ENCODE data around the gene NOS1AP. TPM values are rescaled to one million over a fixed set of nuclear protein-coding genes. Genes with fewer than 3 reads are reported as not detected.

Gene NOS1AP
- total RNA-seq, 1 donor from 2014 or later, result 2.1 TPM

DNA sequence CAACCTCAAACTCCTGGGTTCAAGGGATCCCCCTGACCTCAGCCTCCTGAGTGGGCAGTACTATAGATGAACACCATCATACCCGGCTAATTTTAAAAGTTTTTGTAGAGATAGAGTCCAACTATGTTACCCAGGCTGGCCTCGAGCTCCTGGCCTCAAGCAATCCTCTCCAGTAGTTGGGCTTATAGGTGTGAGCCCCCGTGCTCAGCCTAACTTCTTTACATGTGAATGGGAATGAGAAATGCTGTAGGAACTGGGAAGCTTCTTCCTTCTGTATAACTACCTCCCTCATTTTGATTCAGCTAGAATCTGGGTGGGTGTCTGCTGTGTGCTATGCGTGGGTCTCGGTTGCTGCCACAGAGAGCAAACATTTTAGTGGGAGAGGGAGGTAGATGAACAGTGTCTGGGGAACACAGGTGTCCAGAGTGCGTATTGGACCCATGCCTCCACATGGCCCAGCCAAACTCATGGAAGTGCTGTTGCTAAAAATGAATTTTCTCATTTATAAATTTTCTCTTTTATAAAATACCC lies 150.6 kb downstream of the NOS1AP start:
- no peak for DNase-seq

DNA sequence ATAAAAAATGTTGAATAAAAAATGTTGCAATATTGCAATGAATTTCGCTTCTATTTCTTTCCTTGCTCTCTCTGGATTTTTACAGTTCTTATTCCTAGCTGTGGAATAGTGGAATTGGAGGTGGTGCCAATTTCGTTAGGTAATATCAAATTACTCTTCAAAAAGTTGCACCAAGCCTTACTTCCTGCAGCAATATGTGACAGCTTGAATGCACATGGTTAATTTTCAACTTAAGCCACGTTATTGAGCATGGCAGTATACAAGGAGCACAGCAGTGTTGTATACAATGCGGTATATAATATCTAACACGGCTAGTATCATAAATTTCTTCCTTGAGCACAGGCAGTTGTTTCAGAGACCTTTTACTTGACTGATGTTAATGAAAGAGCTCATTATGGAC lies 152.5 kb downstream of the NOS1AP start:
- DNase-seq, result no peak

DNA sequence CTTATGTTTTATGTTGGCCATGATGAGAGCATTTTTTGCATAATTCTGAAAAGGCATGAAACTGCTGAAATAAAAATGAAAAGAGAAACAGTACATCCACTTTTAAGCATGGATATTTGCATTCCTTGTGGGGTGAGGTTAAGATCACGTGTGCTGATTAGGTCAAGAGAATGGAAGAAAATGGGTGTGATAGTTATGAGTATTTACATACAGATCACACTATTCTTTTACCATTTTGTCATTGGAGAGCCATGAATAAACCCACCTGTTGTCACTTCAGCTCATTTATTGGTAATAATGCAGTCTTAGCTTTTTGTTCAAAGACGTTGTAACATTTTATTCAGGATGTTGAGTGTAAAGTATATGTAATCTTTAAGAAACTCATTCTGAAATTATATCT lies 153.2 kb downstream of the NOS1AP start:
- DNase-seq, result no peak

DNA sequence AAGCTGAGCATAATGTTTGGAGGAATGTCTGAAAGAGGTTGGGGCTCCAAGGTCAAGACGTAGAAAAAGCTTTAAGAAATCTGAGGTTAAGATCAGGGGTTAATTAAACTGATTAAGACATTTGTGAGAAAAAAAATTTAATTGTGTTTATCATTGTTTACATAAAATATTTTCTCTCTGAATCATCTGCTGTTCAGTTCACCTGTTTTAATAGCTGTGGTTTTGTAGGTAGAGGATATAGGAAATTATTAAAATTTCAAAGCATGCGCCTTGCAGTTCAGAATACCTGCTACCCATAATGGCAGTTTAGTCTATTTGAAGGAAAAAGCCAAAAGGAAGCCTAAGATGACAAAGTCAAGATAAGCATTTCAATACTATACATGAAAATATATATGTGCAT lies 154.0 kb downstream of the NOS1AP start:
- DNase-seq, result no peak

DNA sequence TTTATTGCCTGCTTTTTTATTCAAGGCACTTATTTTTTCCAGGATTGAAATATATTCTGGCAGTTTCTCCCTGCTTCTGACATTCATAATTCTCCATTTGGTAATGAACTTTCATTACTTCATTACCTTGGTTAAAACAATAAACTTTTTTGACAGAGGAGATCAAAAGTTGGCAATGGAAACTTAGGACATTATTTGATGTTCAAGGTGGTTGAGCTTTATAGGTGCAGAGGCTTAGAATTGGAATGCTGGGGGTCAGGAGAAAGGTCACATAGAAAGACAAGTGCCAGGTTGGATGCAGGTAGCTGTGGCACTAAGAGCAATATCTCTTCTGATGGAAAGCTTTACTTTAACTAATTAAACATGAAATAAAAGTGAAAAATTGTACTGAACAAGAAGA lies 154.8 kb downstream of the NOS1AP start:
- no peak for DNase-seq

DNA sequence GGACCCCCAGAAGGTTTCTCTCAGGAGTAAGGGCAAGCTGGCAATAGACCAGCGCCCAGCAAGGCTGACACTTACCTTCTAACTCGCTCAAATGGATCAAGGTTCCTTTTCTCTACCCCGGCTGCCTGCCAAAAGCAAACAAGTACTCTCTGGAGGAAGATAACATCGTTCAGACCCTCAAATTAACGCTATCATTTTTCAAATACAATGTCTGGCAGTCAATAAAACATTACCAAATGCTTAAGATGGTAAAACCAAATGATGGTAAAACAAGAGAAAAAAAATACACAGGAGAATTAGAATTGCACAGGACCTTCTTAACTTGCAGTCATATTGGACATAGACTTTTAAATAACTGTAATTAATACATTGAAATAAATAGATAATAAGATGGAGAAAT lies 159.1 kb downstream of the NOS1AP start:
- no peak for DNase-seq

DNA sequence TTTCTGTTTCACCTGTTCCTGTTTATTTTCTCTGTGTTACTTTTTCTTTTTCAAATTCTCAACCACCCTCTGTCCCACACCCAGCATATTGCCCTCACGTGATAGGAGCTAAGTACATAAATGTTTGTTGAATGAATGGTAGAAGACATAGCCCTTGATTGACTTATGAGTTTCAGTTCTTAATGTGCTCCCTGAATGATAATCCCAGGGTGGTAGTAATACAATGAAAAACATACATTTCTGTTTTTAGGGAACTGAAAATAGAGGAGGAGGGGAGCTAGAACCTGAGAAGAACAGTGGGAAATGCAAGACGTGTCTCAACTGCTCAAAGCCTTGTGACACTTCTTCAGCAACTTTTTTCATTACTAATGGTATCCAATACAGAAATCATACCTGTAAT lies 160.1 kb downstream of the NOS1AP start:
- DNase-seq, result no peak

DNA sequence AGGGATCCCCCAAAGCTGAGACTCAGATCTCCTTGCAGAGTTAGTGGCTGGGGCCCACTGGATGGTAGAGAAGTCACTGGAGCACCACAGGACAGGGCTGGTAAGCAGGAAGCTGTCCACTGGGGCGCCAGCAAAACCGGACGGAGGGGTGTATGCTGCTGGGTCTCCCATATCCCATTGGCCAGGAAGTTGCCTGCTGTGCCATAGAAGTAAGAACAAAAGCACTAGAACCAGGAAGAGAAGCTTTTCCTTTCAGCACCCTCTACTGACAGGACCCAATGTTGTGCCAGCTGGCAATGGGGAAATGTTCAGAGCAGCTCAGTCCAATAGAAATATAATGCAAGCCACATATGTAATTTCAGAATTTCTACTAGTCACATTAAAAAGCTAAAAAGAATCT lies 160.6 kb downstream of the NOS1AP start:
- DNase-seq, result no peak

DNA sequence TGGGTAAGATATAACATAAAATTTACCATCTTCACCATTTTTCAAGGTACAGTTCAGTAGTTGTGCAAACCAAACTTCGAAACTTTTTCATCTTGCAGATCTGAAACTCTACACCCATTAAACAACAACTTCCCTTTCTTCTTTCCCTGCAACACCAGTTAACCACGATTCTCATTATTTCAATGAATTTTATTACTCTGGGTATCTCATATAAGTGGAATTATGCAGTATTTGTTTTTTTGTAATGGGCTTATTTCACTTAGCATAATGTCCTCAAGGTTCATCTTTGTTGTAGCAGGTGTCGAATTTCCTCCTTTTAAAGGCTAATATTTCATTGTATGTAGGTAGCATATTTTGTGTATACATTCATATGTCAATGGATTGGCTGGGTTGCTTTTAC lies 161.0 kb downstream of the NOS1AP start:
- DNase-seq, result no peak

DNA sequence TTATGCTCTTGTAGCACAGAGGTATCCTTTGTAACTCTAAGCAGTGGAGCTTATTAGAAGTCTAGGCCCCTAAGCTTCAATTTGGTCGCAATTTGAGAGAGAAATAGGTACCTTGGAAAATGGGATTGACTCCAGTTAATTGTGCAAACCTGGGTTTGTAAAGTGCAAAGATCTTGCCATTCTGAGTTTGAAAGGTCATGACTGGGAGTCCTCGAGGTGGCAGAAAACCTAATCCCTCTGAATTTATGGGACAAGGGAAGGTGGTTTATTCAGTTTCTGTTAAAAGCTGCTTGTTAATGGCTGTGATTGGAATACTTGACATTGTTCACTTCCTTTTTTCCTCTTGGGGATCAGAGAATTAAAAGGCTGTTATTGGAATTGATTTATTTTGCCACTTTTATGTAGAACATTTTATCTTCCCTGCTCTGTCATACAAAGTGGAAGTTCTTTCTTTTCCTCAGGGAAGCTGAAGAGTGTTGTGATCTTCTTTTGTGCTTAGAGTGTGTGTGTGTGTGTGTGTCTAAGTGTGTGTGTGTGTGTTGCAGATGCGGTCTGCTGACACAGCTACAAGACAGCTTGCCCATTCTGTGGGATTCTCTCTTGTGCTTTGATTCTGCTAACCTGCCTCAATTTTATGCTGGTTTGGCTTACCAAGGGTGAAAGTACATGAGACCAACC lies 162.7 kb downstream of the NOS1AP start:
- DNase-seq, result no peak

DNA sequence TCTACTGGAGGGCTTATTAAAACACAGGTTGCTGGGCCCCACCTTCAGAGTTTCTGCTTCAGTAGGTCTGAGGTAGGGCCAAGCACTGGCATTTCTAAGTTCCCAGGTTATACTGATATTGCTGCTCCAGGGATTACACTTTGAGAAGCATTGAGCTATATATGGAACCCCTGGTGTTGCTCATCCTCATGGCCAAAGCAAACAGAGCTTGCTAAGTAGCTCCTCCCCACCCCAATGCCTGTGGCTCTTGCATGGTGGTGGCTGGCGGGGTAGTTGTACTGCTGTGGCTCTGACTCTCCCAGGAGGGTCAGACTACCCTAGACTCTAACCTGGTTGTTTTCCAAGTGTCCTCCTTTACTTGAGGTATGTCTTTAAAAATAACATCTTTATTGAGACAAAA lies 163.6 kb downstream of the NOS1AP start:
- DNase-seq, result no peak

DNA sequence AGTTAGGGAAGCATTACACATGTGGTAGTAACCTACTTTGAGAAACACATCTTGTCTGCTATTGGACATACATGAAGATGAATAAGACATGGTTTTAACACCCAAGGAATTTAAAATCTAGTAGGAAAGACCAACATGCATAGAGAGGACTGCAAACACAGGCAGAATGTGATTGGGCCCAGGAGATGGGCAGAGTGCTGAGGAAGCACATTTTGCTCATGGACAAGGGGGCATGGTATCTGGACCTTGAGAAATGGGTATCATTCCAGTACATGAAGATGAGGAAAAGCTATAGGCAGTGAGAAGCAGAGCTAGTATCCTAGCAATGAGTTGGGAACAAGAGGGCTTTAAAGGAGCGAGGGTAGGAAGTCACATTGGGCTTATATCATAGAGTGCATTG lies 164.4 kb downstream of the NOS1AP start:
- no peak for DNase-seq

DNA sequence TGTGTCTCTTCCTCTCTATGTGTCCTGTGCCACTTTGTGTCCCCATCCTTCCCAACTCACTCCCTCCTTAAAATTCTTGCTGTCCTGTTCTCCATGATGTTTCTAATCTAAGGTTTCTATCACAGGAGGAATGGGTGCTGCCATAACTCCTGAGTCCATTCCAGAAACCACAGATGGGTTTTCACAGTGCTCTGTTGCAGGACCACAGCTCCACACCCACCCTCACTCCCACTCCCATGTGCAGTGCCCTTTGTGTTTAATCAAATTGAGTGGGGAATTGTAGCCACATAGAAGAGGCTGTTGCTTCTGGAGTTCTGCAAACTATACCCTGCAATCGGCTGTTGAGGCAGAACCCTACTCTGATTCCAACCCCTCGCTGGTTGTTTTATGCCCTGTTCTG lies 165.1 kb downstream of the NOS1AP start:
- DNase-seq, result no peak

DNA sequence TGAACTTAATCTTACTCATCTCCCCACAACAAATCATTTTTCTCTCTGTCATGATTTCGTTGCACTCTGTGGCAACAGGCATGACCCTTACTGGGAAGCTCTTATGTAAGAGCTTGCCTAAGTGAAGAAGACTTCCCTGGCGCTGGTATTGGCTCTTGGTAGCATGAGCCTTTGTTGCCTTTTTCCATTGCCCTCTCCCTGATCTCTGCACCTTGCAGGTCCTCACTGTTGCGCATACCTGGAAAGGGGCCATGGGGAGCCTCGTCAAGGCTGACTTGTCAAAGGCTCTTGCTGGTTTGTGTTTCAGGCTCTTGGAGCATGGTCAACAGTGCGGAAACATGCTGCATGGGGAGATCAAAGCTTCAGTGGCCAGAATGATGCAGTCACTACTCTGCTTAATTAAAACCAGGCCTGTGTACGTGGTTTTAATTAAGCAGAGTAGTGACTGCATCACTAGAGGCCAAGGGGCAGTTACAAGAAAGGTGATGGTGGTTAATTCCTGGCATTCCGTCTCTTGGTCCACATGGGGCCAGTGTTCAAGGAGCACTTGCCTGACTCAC lies 165.8 kb downstream of the NOS1AP start:
- DNase-seq, result no peak

DNA sequence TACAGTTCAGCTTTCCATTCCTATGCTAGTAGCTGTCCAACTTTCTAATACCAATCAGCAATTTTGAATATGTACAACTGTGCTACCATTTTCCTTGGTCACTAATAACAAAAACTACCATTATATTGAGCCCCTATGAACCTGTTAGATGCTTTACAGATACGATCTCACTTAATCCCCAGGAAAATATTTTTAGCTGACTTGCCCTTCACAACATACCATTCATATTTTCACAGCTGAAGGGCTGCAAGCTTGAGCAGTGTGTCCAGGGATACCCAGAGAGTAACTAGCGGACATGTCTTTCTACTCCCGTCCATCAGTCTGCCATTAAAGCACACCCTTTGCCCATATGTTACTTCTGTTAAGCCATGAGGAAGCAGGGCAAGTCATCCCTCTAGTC lies 166.7 kb downstream of the NOS1AP start:
- no peak for DNase-seq

DNA sequence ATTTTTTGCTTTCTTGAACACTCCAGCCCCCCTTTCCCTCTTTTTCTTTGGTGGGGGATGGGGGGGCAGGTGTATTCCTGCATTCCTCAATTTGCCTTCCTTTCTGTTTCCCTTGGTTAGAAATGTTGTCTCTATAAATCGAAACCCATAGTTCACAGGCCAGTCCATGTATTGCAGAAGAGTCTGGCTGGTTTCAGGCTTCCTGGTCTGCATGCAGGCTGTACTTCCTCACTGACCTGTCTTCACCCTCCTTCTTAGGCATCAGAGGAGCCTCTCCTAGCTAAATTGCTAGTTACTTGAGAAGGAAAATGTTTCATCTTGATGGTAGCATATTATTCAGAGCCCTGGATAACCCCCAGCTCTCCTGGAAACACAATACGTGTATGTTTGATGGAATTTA lies 167.1 kb downstream of the NOS1AP start:
- DNase-seq, result no peak

DNA sequence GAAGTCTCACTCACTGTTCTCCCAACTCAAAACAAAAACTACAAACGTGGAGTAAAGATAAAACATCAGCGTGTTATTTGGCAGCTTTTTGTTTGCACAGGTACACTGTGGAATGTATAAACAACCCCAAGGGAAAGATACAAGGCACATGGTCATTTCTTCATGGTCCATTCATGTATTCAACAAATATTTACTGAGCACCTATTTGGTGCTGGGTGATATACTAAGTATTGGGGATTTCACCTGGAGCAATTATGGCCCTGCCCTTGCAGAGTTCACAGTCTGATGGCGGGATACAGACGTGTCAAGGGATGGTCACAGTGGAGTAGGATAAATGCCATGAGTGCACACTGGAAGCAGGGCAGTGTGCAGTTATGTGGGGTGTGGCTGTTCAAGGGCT lies 171.1 kb downstream of the NOS1AP start:
- DNase-seq, result no peak

DNA sequence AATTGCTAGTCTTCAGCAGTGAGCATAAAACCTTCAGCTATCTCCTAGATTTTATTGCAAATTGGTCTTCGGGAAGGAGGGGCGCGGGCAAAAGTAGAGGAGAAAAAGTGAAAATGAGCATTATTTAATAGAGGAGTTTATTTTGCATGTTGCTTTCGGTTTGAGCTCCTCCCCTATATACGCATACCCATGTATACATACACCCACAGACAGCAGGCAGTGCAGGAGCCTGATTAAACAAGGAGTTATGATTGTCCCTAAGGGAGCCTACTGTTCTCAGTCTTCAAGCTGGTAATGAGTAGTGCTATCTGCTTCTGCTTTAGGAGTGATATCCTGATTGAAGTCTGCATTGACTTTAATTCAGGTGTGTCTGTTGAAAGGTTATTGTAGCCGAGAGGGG lies 173.3 kb downstream of the NOS1AP start:
- DNase-seq, result no peak

DNA sequence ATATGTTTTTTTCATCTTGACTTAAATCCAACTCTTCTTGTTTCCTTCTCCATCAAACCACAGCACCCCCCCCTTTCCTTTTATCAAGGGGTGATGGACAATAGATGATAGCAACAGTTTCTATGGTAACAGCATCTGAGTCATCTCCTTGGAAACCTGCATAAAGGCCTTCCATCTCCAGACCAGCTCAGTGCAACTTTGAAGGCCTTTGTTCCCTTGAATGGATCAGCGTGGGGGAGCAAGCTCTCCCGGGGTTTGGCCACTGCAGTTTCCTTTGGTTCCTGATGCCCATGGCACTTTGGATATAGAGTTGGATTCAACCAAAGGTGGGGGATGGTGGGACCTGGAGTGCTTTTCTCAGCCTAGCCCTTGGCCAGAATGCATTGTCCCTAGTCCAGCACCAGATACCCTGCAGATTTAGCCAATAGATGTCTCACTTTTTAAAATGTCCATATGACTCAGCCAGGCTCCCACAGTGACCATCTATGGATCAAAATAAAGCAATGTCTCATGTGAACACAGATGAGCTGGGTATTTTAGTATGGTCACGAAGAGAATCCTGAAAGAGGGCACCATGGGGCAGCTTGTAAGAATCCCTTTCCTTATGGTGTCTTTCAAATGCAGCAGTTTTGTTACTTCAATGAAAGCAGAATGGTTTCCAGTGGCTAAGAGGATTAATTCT lies 179.5 kb downstream of the NOS1AP start:
- no peak for DNase-seq

DNA sequence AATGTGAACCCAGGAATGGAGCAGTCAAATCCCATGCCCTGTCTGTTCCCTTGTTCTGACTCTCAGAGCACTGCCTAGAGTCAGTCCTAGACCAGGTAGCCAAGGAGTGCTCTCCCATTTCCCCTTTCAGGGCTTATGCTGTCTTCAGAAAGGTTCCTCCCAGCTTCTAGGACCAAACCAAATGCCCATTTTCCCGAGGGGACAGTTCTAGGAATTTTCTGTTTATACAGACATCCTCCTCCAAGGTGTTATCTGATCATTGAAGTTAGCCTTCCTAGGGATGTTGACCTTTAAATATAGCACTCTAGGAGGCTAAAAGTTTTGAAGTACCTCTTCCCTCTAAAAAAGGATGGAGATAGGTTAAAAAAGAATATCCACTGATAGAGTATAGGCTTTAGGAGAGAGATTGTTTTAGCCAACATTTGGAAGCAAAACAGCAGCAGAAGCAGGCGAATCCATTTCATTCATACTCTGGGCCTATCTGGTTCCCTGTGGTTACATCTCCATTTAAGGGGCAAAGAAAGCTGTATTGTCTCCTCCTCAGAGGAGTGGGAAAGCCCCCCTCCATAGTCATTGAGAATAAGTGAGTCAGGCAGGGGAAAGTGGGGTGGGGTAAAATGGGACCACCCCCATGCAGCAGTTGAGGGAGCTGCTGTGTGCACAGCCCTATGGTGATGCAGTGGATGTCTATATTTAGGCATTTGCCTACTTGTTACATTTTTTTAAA lies 180.7 kb downstream of the NOS1AP start:
- DNase-seq, result no peak

DNA sequence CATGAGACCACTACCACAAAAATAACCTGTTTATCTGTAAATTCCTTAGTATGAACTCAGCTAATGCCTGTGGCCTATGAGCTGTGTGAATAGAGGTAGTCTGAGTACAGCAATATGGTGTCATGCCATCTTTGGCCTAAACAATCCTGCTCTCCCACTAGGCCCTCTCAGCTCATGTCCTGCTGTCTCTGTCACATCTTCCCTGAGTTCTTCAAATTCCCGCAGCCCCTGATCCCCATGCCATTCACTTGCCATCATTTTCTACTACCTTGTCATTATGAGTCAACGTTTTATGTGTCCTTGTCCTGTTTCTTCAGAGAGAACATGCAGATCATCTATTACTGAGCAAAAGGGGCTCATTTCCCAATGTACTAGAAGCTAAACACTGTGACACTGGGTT lies 181.6 kb downstream of the NOS1AP start:
- no peak for DNase-seq

DNA sequence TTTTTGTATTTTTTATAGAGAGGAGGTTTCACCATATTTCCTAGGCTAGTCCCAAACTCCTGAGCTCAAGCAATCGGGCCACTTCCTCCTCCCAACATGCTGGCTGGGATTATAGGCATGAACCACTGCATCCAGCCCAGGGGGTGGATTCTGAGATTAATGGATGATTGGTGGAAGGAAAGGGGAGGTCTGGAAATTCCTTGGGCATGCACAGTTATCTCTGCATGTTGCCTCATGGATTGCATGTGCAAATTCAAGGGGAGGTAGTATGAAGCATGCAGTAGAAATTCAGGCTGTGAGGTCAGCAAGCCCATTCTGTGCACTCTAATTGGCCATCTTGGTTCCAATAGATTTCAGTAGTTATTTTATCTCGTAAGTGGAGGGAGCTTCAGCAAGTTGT lies 182.7 kb downstream of the NOS1AP start:
- DNase-seq, result no peak

DNA sequence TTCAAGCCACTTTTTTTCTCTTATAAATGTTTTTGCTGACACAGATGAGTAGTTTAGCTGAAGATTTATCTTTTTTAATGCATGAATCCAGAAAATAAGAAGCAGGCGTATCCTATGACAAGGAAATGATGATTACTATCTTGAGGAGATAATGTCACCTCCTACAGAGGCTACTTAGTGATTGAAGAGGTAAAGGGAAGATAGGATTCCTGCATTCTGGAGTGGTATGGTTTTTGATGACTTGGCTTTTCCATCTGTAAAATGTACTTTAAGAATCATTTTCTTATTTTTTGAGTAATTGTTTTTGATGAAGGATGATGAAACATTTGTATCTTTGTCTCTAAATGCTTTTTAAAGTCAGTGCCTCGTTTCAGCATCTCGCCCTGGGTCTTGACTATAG lies 184.3 kb downstream of the NOS1AP start:
- no peak for DNase-seq

All from skin of body (tissue), 2 donors.